Ishikawa (cell line): ENCODE measurements around the gene EDN2.

Source experiments
- CEBPB ChIP-seq: IDR thresholded peaks from 2 replicates; pipeline ENCODE4 v1.6.1; 2012
- CREB1 ChIP-seq: IDR thresholded peaks from 2 replicates; pipeline ENCODE4 v1.6.1; 2012; ENCODE audit warnings: low read depth
- EGR1 ChIP-seq: IDR thresholded peaks from 2 replicates; pipeline ENCODE4 v1.6.1; 2012
- EP300 ChIP-seq: IDR thresholded peaks from 2 replicates; pipeline ENCODE4 v1.6.1; 2012; ENCODE audit warnings: borderline replicate concordance
- FOXM1 ChIP-seq: IDR thresholded peaks from 2 replicates; pipeline ENCODE4 v1.6.1; 2012; ENCODE audit warnings: low read depth, borderline replicate concordance
- MAX ChIP-seq: IDR thresholded peaks from 2 replicates; pipeline ENCODE4 v1.6.1; 2012
- NFIC ChIP-seq: IDR thresholded peaks from 2 replicates; pipeline ENCODE4 v1.6.1; 2012
- RAD21 ChIP-seq: IDR thresholded peaks from 2 replicates; pipeline ENCODE4 v1.6.1; 2012; ENCODE audit warnings: low read depth
- REST ChIP-seq: IDR thresholded peaks from 2 replicates; pipeline ENCODE4 v1.6.1; 2012; ENCODE audit warnings: low read depth, mild to moderate bottlenecking
- TAF1 ChIP-seq: IDR thresholded peaks from 2 replicates; pipeline ENCODE4 v1.6.1; 2012; ENCODE audit warnings: low read depth, mild to moderate bottlenecking
- TCF12 ChIP-seq: IDR thresholded peaks from 2 replicates; pipeline ENCODE4 v1.6.1; 2012; ENCODE audit warnings: low read depth
- TEAD4 ChIP-seq: IDR thresholded peaks from 2 replicates; pipeline ENCODE4 v1.6.1; 2012
- USF1 ChIP-seq: IDR thresholded peaks from 2 replicates; pipeline ENCODE4 v1.6.1; 2012
- YY1 ChIP-seq: IDR thresholded peaks from 2 replicates; pipeline ENCODE4 v1.6.1; 2012; ENCODE audit warnings: low read depth
- ZBTB7A ChIP-seq: IDR thresholded peaks from 2 replicates; pipeline ENCODE4 v1.6.1; 2012; ENCODE audit warnings: low read depth

EDN2 gene

GRCh38 chr1:41509270-41509671 is 24.8 kb upstream of the EDN2 start:
- no peak for TF ChIP-seq EP300
- TF ChIP-seq USF1 = no peak
- no peak for TF ChIP-seq RAD21
- TF ChIP-seq TCF12 = no peak
- TF ChIP-seq EGR1 = no peak
- no peak for TF ChIP-seq TEAD4
- TF ChIP-seq MAX = no peak
- TF ChIP-seq CEBPB = no peak
- TF ChIP-seq ZBTB7A = no peak
- TF ChIP-seq CREB1 = no peak
- TF ChIP-seq TAF1 = no peak
- no peak for TF ChIP-seq NFIC
- no peak for TF ChIP-seq YY1
- no peak for TF ChIP-seq FOXM1

GRCh38 chr1:41508290-41508689 is 23.8 kb upstream of the EDN2 start:
- TF ChIP-seq USF1 = no peak
- TF ChIP-seq EGR1 = no peak
- no peak for TF ChIP-seq MAX
- TF ChIP-seq FOXM1 = no peak

- TF ChIP-seq TEAD4 (no peak), NFIC (no peak), CEBPB (no peak), TAF1 (no peak), EP300 (no peak), ZBTB7A (no peak), YY1 (no peak), EGR1 (no peak), MAX (no peak), CREB1 (no peak), USF1 (no peak), FOXM1 (no peak), RAD21 (no peak), REST (no peak), TCF12 (no peak)
Measured at GRCh38 chr1:41507836-41508235, 23.4 kb upstream of the EDN2 start.

- TF ChIP-seq CEBPB (no peak), RAD21 (no peak), USF1 (no peak), TCF12 (no peak), FOXM1 (no peak)
Measured at GRCh38 chr1:41507110-41507720, 22.7 kb upstream of the EDN2 start.

GRCh38 chr1:41504114-41505035 is 19.9 kb upstream of the EDN2 start:
- TF ChIP-seq USF1 (0 out of 2 replicates have a peak, but pooled peaks have one; percentile 3), REST (no peak), TCF12 (peak; percentile 90), FOXM1 (peak; percentile 9; the same call in 1 of the 2 replicates), CEBPB (no peak; the same call in 1 of the 2 replicates), ZBTB7A (no peak), TAF1 (no peak), EGR1 (no peak), RAD21 (no peak), TEAD4 (peak; percentile 57), MAX (peak; percentile 86), CREB1 (no peak), YY1 (peak; percentile 30; the same call in 1 of the 2 replicates), EP300 (peak; percentile 71; the same call in 1 of the 2 replicates), NFIC (peak; percentile 88)
